Endodermal cell (in vitro differentiated cells): Measurements from ENCODE around the gene PTPRM. TPM values are rescaled to one million over a fixed set of nuclear protein-coding genes. Genes with fewer than 3 reads are reported as not detected.

Source experiments
- DNase-seq: peaks from one replicate; pipeline ENCODE4 v3.0.0-alpha.2; 2017
- H3K27ac ChIP-seq: 2 replicates; pipeline ENCODE4 v1.5.1; 2013; ENCODE audit warnings: mild to moderate bottlenecking, low read depth, low read length, moderate library complexity
- H3K27me3 ChIP-seq: 2 replicates; pipeline ENCODE4 v1.6.1; 2013; ENCODE audit warnings: mild to moderate bottlenecking, low read length, moderate library complexity; ENCODE audit not compliant: insufficient read depth, control insufficient read depth, poor library complexity, severe bottlenecking
- H3K36me3 ChIP-seq: 2 replicates; pipeline ENCODE4 v1.7.0; 2013; ENCODE audit warnings: mild to moderate bottlenecking, low read length, moderate library complexity; ENCODE audit not compliant: control insufficient read depth, insufficient read depth
- H3K4me1 ChIP-seq: one replicate; pipeline ENCODE4 v1.7.0; 2013; ENCODE audit warnings: low read length; ENCODE audit not compliant: control insufficient read depth, insufficient read depth
- H3K4me3 ChIP-seq: 2 replicates; pipeline ENCODE4 v1.5.1; 2013; ENCODE audit warnings: mild to moderate bottlenecking, low read length, moderate library complexity
- H3K9ac ChIP-seq: 2 replicates; pipeline ENCODE4 v1.6.1; 2013; ENCODE audit warnings: mild to moderate bottlenecking, low read length, moderate library complexity; ENCODE audit not compliant: poor library complexity, severe bottlenecking; ENCODE audit errors: extremely low read depth
- H3K9me3 ChIP-seq: 2 replicates; pipeline ENCODE4 v1.6.1; 2013; ENCODE audit warnings: mild to moderate bottlenecking, low read length, moderate library complexity; ENCODE audit not compliant: control insufficient read depth
- H3K27ac Mint-ChIP-seq: 2 replicates; pipeline ENCODE4 v1.8.0; 2020; ENCODE audit warnings: mixed read lengths
- H3K27me3 Mint-ChIP-seq: 2 replicates; pipeline ENCODE4 v1.8.0; 2021; ENCODE audit warnings: mild to moderate bottlenecking, mixed read lengths; ENCODE audit not compliant: insufficient read depth
- H3K36me3 Mint-ChIP-seq: 2 replicates; pipeline ENCODE4 v1.8.0; 2020; ENCODE audit warnings: low read depth, mixed read lengths
- H3K4me1 Mint-ChIP-seq: 2 replicates; pipeline ENCODE4 v1.8.0; 2020; ENCODE audit warnings: mixed read lengths
- H3K4me3 Mint-ChIP-seq: 2 replicates; pipeline ENCODE4 v1.8.0; 2020; ENCODE audit warnings: mild to moderate bottlenecking, moderate library complexity, mixed read lengths
- H3K9me3 Mint-ChIP-seq: 2 replicates; pipeline ENCODE4 v1.8.0; 2020; ENCODE audit warnings: mild to moderate bottlenecking, mixed read lengths
- WGBS, 2 experiments: methylation state at CpG; one replicate each; pipeline versions ENCODE4 v1.1.5 to v1.1.7; 2013; ENCODE audit warnings: missing lambda C conversion rate in 2 of 2, mixed read lengths in 1 of 2; ENCODE audit not compliant: insufficient coverage in 1 of 2, insufficient read length in 1 of 2; 5-methylcytosine and 5-hydroxymethylcytosine counted together
- total RNA-seq, 2 donors: library from RNA; stranded (reverse); fragmentation: NEBNext Ultra II Directional in 1 of 2; extraction: Animal tissue kit (Norgen Biotek cat#: 25700) in 1 of 2; gene quantifications; 2 replicates in 1 of 2; 3 replicates in 1 of 2; pipeline ENCODE4 v1.2.1, GENCODE V29; 2021
- TF ChIP-seq, protein P1 (sequence below): fragments of 200-600 bp; sonication (generic); conservative IDR thresholded peaks from 2 replicates; pipeline ENCODE4 v1.5.0; 2021; ENCODE audit warnings: antibody characterized with exemption, mild to moderate bottlenecking

Gene PTPRM
- total RNA-seq, 2 donors from 2014 or later: 47.2 to 57.6 TPM

DNA sequence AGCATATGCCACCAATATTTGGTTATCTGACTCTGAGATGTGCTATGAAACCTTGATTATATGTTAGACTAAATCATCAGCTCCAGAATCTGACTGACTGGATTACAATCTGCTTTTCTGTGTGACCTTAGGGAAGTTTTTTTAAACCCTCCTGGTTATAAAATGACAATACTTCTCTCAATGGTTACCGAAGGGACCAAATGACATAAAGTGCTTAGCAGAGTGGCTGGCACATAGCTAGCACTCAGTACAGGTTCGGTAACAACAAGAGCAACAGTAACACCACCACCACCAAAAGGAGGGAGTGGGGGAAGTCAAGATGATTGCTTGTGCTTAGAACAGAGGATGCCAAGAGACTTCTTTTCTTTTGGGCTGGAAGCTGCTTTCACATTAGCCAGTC is 306.2 kb downstream of the PTPRM start:
- no peak overlapping the region for H3K27ac ChIP-seq
- no peak overlapping the region for H3K4me3 Mint-ChIP-seq
- H3K27ac Mint-ChIP-seq: no peak overlapping the region
- H3K4me1 Mint-ChIP-seq: peaks cover 7% of the 10 kb centered on the region
- no peaks in the 10 kb centered on the region for H3K9me3 Mint-ChIP-seq
- TF ChIP-seq, protein P1, sequence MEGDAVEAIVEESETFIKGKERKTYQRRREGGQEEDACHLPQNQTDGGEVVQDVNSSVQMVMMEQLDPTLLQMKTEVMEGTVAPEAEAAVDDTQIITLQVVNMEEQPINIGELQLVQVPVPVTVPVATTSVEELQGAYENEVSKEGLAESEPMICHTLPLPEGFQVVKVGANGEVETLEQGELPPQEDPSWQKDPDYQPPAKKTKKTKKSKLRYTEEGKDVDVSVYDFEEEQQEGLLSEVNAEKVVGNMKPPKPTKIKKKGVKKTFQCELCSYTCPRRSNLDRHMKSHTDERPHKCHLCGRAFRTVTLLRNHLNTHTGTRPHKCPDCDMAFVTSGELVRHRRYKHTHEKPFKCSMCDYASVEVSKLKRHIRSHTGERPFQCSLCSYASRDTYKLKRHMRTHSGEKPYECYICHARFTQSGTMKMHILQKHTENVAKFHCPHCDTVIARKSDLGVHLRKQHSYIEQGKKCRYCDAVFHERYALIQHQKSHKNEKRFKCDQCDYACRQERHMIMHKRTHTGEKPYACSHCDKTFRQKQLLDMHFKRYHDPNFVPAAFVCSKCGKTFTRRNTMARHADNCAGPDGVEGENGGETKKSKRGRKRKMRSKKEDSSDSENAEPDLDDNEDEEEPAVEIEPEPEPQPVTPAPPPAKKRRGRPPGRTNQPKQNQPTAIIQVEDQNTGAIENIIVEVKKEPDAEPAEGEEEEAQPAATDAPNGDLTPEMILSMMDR: no peak
- H3K36me3 ChIP-seq: no peaks in the 10 kb centered on the region
- no peaks in the 10 kb centered on the region for H3K27me3 Mint-ChIP-seq
- peaks cover 7% of the 10 kb centered on the region for H3K9me3 ChIP-seq
- H3K36me3 Mint-ChIP-seq: peaks cover 9% of the 10 kb centered on the region
- H3K4me1 ChIP-seq: no peaks in the 10 kb centered on the region
- no peak overlapping the region for H3K4me3 ChIP-seq
- WGBS, 2 experiments: 83% methylated on average over 2 of the region's 2 CpGs; no CpG with 5 or more reads in 1 of the 2 experiments
- H3K27me3 ChIP-seq: no peaks in the 10 kb centered on the region
- no peak overlapping the region for H3K9ac ChIP-seq
- no peak for DNase-seq

DNA sequence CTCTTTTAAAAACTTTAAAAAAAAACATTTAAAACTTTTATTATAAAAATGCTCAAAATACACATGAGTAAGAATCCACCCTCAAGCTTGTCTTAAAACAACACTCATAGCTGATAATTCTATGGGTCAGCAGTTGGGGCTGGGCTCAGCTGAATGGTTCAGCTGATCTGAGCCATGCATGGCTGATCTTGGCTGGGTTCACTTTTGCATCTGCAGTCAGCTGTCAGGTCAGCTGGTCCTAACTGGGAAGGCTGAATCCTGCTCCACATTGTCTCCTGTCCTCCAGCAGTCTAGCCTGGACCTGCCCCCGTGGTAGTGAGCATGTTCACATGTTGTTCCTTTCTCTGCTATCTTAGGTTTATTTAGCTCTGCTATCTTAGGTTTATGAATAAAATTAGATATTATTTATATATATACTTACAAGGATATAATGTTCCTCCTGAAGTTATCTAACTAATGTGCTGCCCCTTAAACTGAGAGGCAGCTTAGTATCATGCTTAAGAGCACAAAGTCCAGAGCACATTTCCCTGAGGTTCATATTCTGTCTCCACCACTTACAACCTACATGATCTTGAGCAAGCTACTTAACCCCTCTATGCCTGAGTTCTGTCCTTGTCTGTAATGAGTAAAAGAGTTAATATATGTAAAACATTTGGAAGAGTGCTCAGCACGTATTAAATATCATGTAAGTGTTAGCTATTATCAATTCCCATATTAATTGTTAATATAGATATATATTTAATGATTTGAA is 309.4 kb downstream of the PTPRM start:
- H3K9me3 Mint-ChIP-seq: no peaks in the 10 kb centered on the region
- Histone ChIP-seq H3K27ac (no peak overlapping the region), H3K27me3 (no peaks in the 10 kb centered on the region), H3K36me3 (no peaks in the 10 kb centered on the region), H3K9me3 (peaks cover 7% of the 10 kb centered on the region), H3K4me1 (no peaks in the 10 kb centered on the region), H3K4me3 (no peak overlapping the region), H3K9ac (no peak overlapping the region)
- no peak for DNase-seq
- H3K36me3 Mint-ChIP-seq: peaks cover 2% of the 10 kb centered on the region
- 100% methylated on average over 1 of the region's 2 CpGs; no CpG with 5 or more reads in 1 of the 2 experiments for WGBS, 2 experiments
- peaks cover 14% of the 10 kb centered on the region for H3K4me1 Mint-ChIP-seq
- H3K4me3 Mint-ChIP-seq: no peak overlapping the region
- H3K27ac Mint-ChIP-seq: no peak overlapping the region
- H3K27me3 Mint-ChIP-seq: no peaks in the 10 kb centered on the region
- TF ChIP-seq, protein P1: no peak

DNA sequence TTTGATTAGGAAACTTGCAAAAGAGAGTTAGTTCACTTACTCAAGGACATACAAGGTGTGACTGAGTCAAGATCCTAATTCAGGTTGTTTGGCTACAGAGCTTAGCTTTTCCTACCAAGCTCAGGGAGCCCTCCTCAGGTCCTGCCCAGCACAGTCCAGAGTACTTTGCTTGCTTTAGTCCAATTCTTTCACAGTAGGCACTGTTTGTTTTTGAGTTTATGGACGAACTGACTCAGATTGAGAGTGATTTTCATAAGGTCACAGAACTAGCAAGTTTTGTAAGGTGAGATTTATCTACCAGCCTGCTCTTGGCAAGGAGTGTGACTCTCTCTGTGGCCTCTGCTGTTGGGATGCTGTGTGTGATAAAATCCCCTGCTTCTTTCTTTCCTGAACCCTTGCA is 310.5 kb downstream of the PTPRM start:
- Mint-ChIP-seq H3K36me3 (peaks cover 2% of the 10 kb centered on the region), H3K27ac (no peak overlapping the region), H3K9me3 (no peaks in the 10 kb centered on the region), H3K4me3 (no peak overlapping the region), H3K27me3 (no peaks in the 10 kb centered on the region), H3K4me1 (peaks cover 12% of the 10 kb centered on the region)
- WGBS, 2 experiments: 77 to 86% methylated on average over 1 of the region's 1 CpG
- no peak for DNase-seq
- no peaks in the 10 kb centered on the region for H3K27me3 ChIP-seq
- TF ChIP-seq, protein P1: no peak
- H3K36me3 ChIP-seq: no peaks in the 10 kb centered on the region
- H3K27ac ChIP-seq: peak overlapping the region; percentile 81
- H3K4me1 ChIP-seq: no peaks in the 10 kb centered on the region
- H3K9me3 ChIP-seq: peaks cover 7% of the 10 kb centered on the region
- no peak overlapping the region for H3K4me3 ChIP-seq
- H3K9ac ChIP-seq: no peak overlapping the region
